Inflammatory macrophage treated with lipopolysaccharide for 1 hour (primary cell): Measurements from ENCODE around the gene RXYLT1.
A peak's percentile ranks its signal among the peaks of the same experiment; 100 is the strongest.
"Not testable (repeated sequence)": the region's sequence is repeated elsewhere in the genome, so short reads cannot be mapped to it uniquely, and the experiment has no call there.

Source experiments
- DNase-seq, 2 donors: peaks; one replicate each; pipeline ENCODE4 v3.0.0-alpha.2; 2020 to 2022

RXYLT1 gene

DNA sequence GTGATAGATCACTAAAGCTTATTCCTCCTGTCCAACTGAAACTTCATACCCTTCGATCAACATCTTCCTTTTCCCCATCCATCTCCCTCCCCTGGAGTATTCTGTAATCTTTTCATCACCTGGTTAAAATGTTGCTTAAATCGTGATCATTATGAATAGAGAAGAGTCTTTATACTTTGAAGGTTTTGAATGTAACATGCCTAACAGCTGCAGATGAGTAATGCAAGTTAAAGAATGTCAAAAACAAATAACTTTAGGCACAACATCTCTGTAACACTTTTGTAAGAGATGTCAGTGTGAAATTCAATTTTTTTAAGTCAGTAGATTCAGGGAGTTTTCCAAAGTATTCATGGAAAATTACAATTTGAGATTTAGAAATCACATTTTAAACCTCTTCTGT, 25.0 kb downstream of the RXYLT1 start:
- no peak for DNase-seq

DNA sequence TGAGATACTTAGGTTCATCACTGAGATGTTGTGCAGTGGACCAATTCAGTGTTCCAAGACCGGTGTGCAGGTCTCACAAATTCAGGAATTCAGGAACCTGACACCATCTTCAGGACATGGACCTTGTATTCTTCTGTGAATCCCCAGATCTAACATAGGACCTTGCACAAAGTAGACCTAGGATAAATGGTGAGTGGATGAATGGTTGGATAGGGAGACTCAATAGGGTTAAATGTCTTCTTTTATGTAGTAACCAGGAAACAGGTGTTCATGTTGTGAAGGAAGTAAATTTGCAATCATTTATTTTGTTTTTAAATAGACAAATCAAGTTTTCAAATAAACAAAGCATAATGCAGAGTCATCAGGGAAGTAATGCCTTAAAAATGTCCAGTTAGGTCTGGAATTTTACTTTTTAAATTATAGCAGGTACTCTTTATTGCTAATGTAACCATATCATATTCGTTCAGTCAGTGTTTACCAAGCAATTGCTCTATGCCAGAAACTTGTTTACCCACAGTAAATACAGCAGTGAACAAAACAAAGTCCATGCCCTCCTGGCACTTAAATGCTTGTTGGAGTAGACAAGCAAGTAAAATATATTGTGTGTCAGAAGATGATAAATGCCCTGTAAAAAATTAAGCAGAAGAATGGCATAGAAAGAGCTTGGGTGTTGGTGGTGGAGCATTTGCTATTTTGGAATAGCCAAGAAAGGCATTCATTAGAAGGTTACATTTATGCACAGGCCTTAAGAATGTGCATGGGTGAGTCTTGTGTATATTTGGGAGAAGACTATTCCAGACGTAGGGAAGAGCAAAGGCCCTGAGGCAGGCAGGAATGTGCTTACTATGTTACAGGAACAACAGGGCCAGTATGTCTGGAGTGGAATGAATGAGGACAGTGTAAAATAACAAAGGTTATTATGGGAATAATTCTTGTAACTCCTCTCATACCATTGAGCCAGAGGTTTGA, 26.3 kb downstream of the RXYLT1 start:
- DNase-seq, result no peak

DNA sequence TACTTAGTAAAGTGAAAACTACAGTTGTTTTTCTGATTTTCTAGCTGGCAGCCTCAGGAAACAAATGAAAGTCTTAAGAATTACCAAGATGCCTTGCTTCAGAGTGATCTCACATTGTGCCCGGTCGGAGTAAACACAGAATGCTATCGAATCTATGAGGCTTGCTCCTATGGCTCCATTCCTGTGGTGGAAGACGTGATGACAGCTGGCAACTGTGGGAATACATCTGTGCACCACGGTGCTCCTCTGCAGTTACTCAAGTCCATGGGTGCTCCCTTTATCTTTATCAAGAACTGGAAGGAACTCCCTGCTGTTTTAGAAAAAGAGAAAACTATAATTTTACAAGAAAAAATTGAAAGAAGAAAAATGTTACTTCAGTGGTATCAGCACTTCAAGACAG, 28.9 kb downstream of the RXYLT1 start:
- DNase-seq, result no peak

DNA sequence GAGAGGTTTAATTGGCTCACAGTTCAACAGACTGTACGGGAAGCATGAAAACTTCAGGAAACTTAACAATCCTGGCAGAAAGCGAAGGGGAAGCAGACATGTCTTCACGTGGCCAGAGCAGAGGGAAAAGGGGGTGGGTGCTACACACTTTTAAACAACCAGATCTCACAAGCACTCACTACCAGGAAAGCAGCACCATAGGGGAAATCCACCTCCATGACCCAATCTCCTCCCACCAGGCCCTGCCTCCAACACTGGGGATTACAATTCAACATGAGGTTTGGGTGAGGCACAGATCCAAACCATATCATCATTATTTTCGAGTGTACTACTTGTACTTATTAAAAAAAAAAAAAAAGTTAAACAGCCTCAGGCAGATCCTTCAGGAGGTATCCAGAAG, 29.9 kb downstream of the RXYLT1 start:
- DNase-seq, result peak; percentile 4 to 23

DNA sequence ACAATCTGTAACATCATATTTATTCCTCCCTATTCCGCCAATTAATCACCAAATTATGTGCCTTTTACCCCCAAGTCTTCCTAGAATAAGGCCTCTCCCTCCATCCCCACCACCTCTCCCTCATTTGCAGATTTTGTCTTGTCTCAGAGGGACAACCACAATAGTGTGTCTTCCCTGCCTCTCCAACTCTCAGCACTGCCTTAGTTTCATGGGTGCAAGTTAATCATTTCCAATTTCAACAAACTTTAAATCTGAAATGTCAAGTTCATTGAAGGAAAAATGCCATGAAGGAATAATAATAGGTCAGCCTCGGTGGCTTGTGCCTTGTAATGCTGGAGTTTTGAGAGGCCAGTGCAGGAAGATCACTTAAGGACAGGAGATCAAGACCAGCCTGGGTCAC, 31.6 kb downstream of the RXYLT1 start:
- no peak for DNase-seq

DNA sequence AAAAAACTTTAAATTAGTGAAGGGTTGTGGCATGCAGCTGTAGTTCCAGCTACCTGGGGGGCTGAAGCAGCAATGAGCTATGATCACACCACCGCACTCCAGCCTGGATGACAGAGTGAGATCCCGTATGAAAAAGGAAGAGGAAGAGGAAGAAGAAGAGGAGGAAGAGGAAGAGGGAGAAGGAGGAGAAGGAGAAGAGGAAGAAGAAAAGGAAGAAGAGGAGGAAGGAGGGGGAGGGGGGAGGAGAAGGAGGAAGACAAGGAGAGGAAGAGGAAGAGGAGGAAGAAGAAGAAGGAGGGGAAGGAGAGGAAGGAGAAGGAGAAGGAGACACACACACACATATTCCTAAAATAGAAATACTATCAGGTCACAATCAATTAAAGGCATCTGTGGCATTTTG, 32.0 kb downstream of the RXYLT1 start:
- DNase-seq, result no peak

DNA sequence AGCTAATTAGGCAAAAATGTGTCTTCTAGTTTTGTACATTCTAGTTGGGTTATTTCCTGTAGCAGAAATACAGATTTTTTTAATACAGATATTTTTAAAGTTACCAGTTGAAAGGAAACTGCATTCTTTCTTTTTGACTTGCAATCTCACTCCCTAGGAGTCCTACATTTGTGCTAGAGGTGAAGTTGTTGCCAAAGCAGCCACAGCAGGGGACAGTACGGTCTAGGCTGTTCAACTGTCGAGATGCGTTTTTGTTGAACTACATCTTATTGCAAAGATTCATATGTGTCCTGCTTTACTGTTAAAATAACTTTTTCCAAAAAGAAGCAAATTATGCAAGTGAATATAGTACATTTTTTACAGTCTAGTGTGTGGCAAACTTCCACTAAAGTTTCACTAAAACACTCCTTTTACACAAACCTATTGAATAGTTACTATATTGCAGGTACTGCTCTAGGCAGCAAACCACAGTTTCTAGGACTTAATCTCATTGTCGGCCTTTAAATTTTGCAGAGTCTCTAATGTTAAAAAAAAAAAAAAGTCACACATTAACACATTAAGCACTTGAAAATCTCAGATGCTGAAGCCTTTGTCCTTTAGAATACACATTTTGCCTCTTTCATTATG, 34.5 kb downstream of the RXYLT1 start:
- DNase-seq, result no peak

DNA sequence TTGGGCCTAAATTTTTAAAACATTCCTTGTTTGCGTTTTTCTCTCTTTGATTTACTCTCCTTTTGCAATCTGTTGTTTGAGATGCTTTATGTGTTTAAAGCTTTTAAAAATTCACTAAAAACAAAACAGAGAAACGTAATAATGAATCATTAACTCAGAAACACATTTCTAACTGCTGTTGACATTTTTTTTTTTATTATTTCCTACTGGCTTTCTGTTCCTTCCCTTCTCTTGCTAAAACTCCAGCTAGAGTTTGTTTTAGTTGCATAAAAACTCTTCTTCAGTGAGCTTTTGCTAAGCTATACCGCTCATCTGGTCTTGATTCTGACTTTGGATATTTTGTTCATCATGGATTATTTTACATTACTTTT, 35.8 kb downstream of the RXYLT1 start:
- no peak for DNase-seq

DNA sequence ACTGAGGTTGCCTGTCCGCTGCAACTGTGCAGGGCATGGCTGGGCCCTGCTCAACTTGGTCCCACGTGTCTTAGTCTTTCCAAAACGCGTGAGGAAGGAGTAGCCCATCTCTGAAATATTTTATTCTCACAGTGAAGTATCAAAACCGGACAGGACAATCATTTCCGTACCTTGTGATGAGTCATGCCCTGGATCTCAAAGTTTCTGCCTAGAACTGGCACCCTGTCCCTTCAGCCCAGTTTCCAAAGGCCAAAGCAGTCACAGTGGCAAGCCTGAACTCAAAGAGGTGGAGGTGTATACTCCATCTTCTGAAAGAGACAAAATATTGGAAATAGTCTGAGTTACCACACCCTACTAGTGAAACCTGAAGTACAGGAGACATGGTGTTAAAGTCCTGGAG, 36.3 kb downstream of the RXYLT1 start:
- no peak for DNase-seq

DNA sequence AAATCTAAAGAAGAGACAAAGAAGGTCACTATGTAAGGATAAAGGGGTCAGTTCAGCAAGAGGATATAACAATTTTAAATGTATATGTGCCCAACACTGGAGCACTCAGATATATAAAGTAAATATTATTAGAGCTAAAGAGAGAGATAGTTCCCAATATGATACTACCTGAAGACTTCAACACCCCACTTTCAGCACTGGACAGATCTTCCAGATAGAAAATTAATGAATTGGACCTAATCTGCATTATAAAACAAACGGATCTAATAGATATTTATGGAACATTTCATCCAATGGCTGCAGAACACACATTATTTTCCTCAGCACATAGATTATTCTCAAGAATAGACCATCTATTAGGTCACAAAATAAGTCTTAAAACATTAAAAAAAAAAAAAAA, 40.7 kb downstream of the RXYLT1 start:
- DNase-seq, result no peak

DNA sequence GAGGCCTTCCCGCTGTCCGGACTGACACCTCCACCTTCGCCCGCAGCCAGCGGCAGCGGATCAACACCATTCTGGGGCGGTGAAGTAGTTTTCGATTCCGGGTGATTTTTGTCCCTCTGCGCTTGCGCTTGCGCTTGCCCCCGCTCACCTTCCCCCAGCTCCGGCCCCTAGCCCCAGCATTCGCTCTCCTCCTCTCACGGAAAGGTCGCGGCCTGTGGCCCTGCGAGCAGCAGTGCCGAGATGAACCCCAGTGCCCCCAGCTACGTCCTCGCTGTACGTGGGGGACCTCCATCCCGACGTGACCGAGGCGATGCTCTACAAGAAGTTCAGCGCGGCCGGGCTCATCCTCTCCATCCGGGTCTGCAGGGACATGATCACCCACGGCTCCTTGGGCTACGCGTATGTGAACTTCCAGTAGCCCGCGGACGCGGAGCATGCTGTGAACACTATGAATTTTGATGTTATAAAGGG, 42.1 kb downstream of the RXYLT1 start:
- no peak for DNase-seq

DNA sequence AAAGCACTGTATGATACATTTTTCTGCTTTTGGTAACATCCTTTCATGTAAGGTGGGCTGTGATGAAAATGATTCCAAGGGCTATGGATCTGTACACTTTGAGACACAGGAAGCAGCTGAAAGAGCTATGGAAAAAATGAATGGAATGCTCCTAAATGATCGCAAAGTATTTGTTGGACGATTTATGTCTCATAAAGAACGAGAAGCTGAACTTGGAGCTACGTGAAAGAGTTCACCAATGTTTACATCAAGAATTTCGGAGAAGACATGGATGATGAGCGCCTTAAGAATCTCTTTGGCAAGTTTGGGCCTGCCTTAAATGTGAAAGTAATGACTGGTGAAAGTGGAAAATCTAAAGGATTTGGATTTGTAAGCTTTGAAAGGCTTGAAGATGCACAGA, 42.6 kb downstream of the RXYLT1 start:
- no peak for DNase-seq

DNA sequence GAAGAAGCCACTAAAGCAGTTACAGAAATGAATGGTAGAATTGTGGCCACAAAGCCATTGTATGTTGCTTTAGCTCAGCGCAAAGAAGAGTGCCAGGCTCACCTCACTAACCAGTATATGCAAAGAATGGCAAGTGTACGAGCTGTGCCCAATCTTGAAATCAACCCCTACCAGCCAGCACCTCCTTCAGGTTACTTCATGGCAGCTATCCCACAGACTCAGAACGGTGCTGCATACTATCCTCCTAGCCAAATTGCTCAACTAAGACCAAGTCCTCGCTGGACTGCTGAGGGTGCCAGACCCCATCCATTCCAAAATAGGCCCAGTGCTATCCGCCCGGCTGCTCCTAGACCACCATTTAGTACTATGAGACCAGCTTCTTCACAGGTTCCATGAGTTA, 43.3 kb downstream of the RXYLT1 start:
- no peak for DNase-seq

DNA sequence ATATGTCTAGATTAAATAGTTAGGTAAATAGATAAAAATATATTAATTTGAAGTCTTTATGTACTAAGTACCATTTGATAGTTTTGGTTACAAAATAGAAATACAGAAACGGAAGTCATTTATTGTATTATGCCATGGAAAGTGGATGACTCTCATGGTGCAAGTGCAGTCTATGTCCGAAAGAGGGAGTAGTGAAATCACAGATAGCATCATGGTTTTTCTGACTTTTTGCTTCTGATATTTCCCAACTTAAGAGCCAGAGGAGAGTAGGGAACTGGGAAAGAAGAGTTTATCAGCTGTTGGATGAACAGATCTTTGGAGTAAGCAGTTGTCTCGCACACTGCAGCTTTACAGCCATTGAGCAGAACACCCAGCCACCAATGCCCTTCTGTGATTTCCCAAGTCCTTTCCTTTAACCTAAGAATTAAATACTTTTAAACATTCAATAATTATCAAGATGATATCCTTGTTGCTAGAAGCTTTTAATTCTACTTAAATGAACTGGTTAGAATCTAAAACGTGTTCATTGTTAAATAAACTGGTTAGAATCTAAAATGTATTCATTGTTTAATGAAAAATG, 46.4 kb downstream of the RXYLT1 start:
- DNase-seq, result peak; percentile 62 to 75

DNA sequence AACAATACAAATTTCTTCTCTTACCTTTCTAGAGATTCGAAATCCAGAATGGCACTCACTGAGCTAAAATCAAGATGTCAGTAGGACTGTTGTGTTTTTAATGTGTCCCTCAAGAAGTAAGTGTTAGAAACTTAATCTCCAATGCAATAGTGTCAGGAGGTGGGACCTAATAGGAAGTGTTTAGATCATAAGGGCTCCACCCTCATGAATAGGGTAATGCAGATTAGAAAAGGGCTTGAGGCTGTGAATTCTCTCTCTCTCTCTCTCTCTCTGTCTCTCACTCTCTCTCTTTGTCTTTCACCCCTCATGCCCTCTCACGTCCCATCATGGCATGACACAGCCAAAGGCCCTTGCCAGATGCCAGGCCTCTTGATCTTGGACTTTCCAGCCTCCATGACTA, 49.2 kb downstream of the RXYLT1 start:
- no peak for DNase-seq

DNA sequence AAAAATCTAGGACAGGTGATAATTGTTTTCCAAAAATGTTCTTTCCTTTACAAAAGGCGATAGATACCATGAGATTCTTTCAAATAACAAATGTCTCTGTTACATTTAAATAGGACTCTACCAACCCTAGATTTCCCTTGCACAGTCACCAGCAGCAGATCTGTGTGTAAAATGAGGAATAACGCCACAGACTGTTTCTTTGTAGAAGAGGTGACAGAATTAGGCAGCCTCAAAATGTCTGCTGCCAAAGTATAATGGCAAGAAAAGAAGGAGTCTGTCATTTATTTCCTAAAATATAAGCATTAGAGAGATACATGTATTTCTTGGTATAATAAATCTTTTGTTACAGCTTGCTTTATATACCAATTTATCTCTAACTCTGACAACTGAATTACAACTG, 56.3 kb downstream of the RXYLT1 start:
- DNase-seq, result no peak

DNA sequence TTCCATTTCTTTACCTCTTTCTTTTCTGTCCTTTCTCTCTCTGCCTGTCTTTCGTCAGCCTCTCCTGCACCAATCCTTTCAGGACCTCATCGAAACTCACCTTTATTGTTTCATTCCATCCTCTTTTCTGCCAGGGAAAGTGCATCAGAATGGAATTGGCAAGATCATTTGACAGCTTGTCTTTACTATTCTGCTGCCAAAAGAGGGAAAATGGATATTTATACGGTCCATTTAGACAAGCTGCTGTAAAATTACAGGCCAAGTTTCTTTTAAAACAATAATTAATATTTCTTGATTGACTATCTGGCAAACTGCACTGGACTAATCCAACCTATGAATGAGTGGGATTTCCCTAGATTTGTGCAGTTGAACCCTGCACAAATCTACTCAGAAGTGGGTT, 57.2 kb downstream of the RXYLT1 start:
- no peak for DNase-seq

DNA sequence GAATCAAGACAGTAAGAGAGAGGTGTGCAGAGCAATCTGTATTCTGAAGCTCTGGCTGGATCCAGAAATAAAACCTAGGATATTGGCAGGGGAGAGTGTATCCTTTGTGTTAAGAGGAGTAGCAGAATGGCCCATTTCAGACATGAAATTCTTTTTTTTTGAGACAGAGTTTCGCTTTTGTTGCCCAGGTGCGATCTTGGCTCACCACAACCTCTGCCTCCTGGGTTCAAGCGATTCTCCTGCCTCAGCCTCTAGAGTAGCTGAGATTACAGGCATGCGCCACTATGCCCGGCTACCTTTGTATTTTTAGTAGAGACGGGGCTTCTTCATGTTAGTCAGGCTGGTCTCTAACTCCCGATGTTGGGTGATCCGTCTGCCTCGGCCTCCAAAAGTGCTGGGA, 58.7 kb downstream of the RXYLT1 start:
- no peak for DNase-seq

DNA sequence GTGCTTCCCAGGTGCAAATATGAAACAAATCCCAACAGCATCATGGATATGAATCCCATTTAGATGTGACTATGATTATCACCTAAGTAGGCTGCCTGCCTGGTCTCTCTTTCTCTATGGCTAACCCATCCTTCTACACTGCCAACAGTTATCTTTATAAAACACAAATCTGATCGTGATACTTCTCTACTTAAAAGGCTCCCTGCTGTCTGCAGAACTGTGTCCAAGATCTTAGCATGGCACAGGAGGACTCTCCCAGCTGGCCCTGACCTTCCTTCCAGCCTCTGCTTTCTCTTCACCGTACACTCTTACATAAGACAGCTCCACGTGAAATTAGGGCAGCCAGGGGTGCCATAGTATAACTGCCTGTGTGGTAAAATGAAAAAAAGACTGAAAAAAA, 61.3 kb downstream of the RXYLT1 start:
- DNase-seq, result no peak

DNA sequence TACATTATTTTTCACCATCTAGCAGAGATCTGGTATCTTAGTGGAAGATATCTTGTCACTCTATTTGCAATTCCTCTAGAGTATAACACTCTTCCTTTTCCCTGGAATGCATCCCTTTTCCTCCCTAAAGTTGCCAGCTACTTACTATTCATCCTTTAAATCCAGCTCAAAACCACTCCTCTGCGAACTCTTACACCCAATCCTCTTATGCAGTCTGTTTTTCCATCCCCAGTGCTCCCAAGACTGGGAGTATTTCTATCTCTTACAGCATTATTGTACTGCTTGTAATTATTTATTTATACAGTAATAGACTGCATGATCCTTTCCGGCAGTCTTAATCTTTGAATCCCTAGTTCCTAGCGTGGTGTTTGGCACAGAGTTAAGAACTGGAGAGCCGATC, 61.9 kb downstream of the RXYLT1 start:
- DNase-seq, result no peak

DNA sequence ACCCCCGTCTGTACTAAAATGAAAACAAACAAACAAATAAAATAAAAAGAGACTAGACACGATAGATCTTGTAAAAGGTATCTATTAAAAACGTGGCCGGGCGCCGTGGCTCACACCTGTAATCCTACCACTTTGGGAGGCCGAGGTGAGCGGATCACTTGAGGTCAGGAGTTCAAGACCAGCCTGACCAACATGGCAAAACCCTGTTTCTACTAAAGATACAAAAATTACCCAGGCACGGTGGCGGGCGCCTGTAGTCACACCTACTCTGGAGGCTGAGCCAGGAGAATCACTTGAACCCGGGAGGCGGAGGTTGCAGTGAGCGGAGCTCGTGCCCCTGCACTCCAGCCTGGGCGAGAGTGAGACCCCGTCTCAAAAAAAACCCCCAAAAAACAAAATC, 63.0 kb downstream of the RXYLT1 start:
- DNase-seq, result not testable (repeated sequence)

DNA sequence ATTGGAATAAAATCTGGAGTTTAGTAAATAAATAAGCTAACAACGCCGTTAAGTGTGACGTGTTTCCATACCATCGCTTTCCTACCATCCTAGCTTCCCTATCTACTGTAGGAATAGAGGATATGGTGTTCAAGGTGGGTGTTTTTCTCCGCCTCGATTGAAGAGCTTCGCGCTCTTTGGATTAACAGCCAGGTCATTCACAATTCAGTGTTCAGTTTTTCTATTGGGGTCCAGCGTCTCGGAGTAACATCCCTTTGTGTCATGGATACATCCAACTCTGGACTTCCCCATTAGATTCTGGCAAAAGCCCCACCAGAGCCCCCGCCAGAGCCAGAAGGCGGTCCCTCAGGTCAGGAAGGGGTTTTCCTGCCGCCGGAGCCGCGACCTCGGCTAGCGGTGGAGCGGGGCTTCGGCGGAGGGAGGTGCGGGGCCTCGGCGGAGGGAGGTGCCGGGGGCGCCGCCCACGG, 63.6 kb downstream of the RXYLT1 start:
- DNase-seq, result no peak

DNA sequence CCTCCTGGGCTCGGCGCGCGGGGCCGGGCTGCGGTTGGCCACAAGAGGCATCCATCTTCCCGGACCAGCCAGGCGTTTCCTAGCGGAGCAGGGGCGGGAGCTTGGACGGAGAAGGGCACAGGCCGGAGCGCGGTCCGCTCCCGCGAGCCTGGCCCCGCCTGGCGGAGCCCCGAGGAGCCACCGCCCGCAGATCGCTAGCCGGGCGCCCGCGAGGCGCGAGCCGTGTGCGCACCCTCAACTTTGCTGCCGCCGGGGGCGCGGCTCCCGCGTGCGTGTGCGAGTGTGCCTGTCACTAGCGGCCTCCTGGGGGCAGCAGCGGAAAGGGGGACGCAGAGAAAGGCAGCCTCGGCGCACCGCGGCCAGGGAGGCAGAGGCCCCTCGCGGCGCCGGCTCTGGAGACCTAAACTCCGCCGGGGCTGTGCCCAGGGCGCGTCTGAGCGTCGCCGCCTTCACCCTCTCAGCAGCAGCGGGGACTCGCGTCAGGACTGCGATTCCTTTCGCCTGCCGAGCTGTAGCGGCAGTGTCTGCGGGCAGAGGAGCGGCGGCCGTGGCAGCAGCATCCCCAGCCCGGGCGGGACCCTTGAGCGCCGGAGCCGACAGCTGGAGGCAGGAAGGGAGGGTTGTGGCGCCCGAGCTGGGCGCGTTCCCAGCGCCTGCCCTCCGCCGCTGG, 64.1 kb downstream of the RXYLT1 start:
- DNase-seq, result peak; percentile 79 to 86
